NCI-H524 (cell line): ENCODE measurements around the gene UACA.
"Not testable (repeated sequence)": the region's sequence is repeated elsewhere in the genome, so short reads cannot be mapped to it uniquely, and the experiment has no call there.

Experiments
- DNase-seq, 2 experiments: peaks; one replicate each; lab custom pipeline; 2025; lab: John Stamatoyannopoulos, UW

UACA gene

DNA sequence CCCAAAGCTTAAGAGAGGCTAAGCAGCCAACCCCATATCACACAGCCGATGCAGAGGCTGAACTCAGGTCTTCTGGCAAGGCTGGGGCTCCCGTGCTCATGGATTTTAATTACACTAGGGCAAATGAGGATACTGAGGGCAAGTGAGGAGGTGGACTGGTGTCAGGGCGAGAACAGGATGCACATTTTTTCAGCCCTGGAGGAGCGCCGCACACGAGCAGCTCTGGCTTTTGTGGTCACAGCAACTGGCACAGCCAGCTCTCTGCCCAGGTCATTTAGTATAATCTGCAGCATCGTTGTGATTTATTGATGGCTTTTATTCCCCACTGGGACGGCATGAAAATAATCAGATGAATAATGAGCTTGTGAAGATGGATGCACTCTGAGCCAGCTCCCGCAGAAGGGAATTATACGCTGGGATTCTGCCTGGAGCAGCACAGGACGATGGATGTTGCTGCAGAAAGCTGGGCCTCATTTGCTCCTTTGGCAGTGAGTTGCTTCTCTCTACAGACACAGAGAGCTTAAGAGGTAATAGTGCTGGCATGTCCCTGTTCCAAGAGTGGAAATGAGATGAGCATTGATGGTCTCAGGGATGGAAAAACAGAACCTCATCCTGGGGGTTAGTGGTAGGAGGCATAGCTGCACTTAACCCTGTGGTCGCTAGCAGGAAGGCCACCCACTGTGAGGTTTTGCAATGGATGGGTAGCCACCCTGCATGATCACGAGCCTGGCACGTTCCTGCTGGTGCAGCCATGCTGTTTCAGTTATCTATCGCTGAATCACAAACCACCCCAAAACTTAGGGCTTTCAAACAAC lies 135.4 kb downstream of the UACA start:
- no peak for DNase-seq

DNA sequence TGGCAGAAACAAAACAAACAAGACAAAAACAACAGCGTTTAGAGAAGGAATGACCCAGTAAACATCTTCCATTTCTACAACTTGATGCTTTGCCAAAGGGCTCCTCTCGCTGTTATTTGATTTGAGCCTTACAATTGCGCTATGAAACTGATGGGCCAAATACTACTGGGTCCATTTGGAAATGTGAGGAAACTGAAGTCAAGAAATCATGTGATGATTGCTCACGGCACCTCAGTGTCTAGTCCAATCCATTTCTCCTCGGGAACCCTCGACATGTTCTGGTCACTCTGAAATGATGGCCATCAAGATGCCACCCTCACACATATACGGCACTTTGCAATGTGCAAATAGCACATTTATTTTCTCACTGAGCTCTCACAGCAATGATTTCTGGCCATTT lies 136.0 kb downstream of the UACA start:
- DNase-seq: no peak

DNA sequence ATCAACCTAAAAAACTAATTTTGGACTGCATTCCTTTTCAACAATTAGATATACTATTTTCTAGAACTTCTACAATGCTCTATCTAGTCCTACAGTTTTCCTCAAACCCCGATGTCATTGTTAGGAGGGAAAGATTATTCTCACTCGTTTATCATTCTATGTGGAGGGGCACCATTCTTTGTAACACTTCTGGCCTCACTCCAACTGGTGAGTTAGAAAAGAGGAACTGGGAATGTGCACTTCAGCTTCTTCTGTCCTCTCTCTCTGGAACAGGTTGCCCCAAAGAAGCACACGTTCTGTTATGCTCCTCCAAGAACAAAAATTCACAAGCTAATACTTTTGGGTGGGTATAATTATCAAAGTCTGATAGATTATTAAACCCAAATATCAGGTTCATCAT lies 137.9 kb downstream of the UACA start:
- no peak for DNase-seq

DNA sequence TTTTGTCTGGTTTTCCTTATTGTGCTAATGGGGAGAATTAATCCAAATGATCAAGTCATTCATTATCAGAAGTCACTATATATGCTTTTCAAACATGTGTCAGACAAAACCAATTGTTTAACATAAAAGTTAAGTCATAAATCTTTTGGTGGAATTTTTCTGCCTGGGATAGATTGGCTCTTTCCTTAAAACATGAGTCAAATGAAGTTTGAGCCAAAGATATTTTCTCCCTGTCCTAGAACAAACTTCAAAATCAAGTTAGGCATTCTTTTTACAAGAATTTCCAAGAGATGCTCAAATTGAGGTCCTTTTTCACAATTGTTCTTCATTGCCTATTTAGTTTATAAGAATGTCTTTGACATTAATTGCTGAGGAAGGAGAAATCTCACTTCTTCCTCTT lies 138.3 kb downstream of the UACA start:
- DNase-seq: no peak

DNA sequence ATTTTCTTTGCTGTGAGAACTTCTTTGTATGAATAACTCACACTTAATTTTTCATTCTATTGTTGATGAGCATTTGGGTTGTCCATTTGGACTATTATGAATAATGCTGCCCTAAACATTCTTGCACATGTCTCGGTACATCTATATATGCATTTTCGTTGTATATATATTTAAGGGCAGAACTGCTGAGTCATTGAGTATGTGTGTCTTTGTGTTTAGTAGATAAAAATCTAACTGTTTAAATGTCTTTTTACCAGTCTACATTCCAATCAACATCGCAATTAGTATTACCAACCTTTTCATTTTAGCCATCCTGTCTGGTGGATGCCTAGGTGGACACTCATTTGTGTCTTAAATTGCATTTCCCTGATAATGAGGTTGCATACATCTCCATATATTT lies 144.4 kb downstream of the UACA start:
- no peak for DNase-seq

DNA sequence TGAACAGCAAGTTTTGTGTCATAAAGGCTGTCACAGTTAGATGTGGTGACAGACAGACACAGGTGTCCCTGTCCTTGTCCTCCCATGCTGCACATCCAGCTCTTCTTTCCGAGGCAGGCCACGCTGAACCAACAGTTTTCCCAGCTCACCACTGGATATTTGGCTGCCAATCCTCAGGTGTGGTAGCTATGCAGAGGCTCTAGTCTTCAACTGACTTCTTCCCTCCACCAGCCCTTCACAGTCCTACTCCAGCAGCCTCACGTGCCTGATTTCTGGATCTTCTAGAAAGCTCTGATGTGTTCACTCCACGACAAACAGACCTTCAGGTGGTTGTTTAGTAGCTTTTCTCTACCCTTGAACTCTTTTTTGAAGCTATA lies 145.5 kb downstream of the UACA start:
- DNase-seq: no peak

DNA sequence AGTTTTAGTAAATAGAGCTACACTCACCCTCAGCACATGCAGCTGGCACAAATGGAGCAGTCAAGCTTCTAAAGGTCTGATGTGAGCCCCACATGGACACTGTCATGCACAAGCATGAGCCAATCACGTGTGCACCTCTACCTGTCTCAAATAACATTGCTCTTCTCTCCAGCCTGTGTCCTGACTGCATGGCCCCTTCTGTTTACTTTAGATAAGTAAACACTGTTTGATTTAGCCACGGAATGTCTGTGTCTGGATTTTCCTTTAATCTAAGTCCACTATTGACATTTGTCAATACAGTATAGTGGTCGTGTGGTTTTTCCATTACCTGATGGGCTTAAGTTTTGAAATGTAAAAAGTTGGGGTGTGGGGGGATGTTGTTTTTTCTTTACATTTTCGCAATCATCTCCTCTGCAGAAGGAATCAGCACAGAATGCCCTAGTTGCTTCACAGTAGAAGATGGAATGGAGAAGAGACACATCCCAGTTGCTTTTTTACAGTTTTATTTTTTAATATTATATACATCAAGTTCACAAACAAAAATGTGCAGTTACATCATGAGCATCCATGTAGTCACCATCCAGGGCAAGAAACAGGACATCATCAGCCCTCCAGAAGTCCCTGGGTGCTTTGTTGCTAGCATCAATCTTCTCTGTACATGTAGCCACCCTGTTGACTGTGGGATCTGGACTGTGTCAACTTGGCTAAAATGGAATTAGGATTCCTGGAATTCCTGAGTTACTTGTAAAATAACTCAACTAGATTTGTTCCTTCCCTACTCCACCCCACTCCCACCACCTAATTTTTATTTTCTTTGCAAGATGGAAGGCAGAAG lies 146.1 kb downstream of the UACA start:
- no peak for DNase-seq

DNA sequence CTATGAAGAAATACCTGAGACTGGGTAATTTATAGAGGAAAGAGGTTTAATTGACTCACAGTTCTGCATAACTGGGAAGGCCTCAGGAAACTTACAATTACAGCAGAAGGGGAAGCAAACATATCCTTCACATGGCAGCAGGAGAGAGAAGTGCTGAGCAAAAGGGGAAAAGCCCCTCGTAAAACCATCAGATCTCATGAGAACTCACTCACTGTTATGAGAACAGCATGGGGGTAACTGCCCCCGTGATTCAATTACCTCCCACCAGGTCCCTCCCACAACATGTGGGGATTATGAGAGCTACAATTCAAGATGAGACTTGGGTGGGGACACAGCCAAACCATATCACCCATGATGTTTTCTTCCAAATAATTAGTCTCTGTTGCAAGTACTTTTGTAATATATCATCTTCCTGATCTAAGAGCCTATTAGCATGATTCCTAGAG lies 147.0 kb downstream of the UACA start:
- not testable (repeated sequence) for DNase-seq

DNA sequence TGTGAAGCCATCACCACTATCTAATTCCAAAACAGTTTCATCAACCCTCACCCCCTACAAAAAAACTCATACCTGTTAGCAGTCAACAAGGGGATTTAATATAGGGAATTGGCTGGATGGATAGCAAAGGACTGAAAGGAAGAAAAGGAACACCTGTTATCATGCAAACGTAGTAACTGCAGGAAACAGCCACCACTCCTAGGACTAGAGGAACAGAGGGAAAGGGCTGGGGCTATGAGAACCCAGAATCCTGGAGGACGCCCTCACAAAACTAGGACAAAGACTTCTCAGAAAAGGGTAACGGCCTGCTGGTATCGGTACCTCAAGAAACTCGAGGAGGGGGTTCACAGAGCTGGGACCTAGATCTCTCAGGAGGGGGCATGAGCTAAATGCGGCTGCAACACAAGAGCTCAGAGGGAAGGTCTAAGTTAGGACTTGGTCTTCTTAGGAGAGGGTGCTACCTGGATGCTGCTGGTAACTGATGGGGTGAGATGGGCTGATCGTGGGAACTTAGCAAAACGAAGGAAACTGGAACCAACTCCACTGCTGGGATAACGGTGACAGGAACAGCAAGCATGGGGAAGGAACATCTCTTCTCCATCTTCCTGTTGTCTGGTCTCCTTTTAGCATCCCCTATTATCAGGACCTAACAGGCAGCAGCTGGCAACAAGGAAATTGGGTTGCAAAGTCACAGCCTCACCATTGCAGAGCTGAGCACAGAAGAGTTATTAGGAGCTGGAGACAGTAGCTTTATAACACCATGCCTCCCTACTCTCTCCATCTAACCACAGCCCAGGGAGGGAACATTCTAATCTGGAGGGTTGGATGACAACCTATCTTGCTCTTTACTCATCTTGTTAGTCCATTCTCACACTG lies 147.7 kb downstream of the UACA start:
- no peak for DNase-seq

DNA sequence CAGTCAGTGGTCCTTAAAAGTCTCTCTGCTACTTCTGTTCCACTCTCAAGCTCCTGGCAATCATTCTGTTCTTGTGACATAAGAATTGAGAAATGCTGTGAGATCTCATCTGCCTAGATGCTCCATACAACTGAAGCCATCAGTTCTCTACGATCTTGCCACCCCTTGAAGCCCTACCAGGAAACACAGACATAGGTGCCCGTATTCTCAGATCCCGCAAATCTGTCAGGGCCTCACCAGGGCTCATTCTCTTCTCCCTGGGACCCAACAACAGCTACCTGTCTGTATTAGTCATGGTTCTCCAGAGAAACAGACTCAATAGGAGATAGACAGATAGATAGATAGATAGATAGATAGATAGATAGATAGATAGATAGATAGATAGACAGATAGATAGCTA lies 149.1 kb downstream of the UACA start:
- no peak for DNase-seq

DNA sequence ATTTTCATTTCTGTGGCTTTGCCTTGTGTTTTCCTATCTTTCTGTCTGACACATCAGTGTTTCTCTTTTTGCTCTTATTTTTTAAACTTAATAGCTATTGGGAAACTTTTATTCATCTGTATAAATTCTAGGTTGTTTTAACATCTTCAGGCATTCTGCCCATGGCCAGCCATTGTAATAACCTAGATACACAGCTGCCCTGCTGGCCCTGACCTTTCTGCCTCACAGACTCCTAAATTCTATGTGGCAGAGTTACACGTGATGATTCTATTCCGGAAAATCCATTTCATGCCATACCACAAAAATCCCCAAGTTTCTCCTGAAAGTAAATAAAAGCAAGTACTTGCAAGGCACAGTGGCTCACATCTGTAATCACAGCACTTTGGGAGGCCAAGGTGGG lies 150.1 kb downstream of the UACA start:
- no peak for DNase-seq

DNA sequence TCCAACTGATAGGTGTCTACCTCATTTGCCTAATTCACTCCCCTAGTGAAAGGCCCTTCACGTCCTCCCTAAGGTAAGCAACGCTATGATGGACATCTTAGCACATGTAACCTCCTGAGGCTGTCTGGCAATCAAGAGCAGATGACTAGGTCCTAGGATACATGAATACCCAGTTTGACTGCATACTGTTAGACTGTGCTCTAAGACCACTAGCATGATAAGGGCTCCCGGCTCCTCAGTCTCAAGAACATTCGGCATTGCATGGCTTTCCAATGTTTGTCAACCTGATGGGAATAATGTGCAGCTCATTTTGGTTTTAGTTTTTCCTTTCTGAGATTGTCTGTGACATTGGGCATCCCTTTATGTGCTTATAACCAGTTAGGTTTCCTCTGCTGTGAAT lies 152.1 kb downstream of the UACA start:
- DNase-seq: no peak

DNA sequence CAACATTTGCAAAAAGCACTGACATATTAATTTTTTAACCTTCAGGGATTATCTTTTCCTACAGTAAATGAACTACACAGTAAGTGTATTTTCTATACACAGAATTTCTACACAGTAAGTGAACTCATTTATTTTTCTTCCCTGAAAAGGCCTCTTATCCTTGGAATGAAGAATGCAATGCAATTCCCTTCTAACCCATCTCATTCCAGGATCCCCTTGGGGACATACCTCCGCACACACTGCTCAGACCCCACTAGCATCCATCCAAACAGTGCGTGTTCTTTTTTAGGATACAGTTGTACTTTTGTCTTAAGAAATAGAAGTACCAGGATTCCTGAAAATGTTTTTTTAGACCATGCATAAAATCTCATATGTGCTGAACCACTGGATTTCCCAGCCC lies 152.8 kb downstream of the UACA start:
- no peak for DNase-seq

DNA sequence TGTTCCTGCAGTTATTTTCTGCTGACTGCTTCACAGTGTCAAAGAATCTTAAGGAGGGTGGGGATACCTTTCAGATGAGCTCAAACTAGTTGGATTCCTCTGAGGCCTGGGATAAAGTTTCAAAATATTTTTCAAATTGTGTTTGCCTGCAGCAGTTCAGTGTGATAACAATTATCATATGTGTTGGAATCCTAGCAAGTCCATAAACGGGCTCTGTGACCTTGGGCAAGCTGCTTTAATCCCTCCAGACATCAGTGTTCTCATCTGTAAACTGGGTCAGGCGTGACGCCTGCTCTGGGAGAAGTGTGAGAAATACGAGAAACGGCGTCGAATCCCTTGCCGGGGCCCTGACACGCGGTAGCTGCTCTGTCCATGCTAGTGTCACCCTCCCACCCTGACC lies 153.5 kb downstream of the UACA start:
- no peak for DNase-seq

DNA sequence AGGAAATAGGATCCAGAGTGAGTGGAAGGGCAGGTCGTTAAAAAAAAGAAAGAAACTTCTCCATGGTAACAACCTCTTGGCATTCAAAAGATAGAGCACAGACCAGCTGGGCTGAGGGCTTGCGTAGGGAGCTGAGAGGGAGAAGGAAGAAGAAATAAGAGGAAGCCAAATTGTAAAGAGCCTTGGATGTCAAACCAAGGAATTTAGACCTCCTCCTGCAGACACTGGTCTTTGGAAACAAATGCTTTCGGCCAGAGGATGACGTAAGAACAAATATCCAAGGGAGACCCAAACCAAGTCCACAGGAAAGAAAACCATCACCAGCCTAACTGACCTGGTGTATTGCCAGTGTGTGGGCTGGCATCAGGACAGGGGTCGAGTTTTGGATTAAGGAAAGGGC lies 155.2 kb downstream of the UACA start:
- no peak for DNase-seq

DNA sequence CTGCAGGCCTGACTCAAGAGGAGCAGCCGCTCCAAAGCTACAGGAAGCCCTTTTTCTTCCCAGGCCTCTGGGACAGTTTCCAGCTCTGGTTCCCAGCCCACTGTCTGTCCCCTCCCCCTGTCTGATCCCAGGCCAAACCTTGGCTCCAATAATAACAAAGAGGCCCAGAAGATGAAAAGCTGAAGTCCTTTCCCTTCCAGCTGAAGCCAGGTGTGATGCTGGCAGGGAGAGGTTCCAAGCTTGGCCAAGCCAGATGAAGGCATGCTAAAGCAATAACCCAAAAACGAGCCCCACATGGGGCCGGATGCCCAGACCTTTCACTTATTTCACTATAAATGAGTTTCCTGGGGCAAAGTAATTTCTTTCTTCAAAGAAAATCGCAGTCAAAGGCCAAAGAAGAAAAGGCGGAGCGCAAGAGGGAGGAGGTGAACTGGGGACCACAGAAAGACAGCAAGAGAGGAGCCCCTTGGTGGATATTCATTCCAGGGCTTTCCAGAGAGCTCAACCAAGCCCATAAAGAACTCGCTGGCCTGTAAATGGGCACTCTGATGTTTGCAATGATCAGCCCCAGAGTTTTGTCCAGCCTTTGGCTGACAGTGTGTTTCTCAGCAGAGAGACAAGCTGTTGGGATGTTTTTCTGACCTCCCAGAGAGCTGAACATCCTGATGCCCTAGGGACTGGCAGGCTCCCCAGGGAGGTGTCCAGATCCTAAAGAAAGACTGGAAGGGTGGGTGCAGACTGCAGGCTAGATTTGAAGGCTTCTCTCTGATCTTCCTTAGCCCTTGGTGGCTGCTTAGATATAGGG lies 157.6 kb downstream of the UACA start:
- no peak for DNase-seq

DNA sequence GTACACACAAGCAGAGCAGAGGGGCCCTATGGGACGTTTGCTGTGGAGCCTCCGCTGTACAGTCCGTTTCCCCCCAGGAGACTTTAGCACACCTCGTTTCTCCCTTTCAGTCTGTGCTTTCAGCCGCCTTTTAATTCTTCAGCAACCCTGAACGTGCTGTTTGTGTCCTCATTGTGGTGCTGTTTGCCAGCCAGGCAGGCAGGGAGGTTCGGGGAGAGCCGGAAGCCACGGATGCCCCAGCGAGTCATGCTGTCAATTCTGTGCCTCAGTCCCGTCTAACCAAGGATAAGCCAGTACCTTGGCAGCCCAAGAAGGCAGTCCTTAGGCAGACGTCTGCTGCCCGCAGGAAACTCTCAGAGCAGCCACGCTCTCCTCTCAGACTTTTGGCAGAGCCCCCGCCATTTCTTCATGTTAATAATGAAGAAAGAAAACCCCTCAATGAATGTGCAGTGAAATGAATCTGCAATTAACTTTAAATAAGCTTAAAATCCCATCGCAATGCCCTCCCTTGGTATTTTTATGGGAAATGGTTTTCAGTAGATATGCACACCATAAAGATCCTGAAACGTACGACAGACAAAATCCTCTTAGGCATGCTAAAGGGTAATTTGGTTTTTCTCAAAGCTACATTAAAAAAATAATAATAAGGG lies 158.6 kb downstream of the UACA start:
- no peak for DNase-seq
